Measurements from ENCODE around the gene SLC35E3.
A peak's percentile ranks its signal among the peaks of the same experiment; 100 is the strongest.

The SLC35E3 gene

GRCh38 chr12:68771223-68771925 lies 25.4 kb downstream of the SLC35E3 start:
- DNase-seq: no peak

GRCh38 chr12:68772714-68773113 lies 26.7 kb downstream of the SLC35E3 start:
- no peak for DNase-seq

- DNase-seq: peak; percentile 12
Observed at GRCh38 chr12:68773582-68773981, 27.6 kb downstream of the SLC35E3 start.

DNA sequence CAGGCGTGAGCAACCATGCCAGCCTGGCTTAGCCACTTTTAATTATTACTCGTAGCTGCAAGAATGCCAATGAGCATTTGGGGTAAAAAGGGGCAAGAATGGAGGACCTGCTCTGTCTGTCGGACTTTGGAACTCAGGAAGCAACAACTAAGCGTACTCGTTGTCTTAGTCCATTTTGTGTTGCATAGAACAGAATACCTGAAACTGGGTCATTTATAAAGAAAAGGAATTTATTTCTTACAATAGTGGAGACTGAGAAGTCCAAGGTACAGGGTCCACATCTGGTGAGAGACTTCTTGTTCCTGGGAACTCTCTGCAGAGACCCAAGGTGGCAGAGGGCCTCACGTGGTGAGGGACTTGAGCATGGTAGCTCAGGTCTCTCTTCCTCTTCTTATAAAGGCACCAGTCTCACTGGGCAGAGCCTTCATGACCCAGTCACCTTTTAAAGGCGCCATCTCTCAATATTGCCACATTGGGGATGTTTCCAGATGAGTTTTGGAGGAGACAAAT lies 29.2 kb downstream of the SLC35E3 start:
- DNase-seq: no peak

DNA sequence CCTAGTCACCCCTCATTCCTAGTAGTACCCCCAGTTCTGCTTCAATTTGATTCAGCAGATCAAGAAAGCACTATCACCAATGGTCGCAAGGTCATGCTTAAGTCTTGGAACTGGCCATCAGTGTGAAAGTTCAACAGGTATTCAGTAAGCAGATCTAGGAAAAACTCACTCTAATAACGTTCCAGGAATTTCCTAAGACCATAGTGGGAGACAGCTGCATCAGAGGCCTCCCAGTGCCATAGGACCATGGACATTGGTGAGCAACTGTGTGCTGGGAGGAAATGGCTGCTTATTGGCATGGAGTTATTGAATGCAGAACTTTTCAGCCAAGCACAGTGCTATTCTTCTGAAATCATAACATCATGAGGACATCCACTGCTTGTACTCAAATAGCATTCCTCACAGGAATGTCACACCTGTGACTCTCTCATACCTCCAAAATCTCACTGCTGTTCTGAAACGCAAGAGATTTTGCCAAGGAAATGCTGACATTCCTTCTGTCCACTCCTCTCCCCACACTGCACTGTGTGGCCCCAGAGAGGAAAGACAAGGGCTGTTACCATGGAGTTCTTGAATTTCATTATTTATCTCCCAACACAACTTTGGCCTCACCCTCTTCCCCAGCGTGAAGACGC lies 31.1 kb downstream of the SLC35E3 start:
- DNase-seq: no peak

DNA sequence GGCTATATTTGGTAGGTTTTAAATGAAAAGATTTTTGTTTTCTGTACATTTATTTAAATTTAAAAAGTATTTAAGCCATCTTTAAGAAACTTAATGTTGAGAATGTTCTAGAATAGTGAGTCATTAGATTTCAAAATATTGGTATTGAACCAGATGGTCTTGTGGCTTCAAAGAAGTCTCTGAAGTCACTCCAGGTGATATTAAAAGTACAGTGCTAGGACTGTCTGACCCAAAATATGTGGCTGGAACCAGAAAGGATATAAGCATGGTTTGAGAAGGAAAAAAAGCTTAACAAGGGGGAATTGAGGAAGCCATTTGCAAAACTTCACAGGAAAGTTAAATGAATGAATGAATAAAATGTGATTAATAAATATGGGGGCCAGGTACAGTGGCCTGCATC lies 33.3 kb downstream of the SLC35E3 start:
- no peak for DNase-seq

- no peak for DNase-seq
Observed at GRCh38 chr12:68780731-68781130, 34.8 kb downstream of the SLC35E3 start.

DNA sequence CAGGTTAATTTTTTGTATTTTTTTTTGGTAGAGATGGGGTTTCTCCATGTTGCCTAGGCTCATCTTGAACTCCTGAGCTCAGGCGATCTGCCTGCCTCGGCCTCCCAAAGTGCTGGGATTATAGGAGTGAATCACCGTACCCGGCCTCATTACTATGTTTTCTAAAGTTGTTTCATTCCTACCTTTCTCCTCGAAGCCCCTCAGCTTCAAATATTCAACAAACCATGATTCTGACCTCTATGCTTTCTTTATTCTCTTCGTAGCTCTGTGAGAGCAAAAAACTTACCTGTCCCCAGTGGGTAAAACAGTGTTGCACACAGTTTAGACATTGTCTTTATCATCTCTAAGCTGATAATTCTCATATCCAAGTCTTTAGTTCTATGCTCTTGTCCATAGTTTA lies 35.8 kb downstream of the SLC35E3 start:
- DNase-seq: no peak

DNA sequence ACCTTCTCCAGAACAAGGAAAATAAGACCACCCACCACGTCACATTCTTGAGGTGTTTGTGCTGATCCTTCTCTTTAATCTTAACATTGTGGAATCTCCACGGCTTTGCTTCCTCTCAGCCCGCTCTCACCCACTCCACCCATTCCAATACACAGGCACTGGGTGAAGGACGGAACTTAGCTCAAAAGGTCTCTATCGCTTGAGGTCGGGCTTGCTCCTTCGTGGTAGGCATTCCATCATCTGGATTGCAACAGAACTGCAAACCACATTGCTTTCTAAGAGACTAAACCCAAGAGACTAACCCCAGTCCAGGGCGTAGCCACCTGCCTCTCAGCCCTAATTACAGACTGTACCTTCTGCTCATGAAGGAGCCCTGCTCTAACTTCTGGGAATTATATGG lies 38.0 kb downstream of the SLC35E3 start:
- DNase-seq: no peak

- DNase-seq: peak; percentile 78
Observed at GRCh38 chr12:68785358-68785757, 39.4 kb downstream of the SLC35E3 start.

GRCh38 chr12:68785823-68786222 lies 39.8 kb downstream of the SLC35E3 start:
- DNase-seq: no peak

- no peak for DNase-seq
Observed at GRCh38 chr12:68786929-68787328, 41.0 kb downstream of the SLC35E3 start.

DNA sequence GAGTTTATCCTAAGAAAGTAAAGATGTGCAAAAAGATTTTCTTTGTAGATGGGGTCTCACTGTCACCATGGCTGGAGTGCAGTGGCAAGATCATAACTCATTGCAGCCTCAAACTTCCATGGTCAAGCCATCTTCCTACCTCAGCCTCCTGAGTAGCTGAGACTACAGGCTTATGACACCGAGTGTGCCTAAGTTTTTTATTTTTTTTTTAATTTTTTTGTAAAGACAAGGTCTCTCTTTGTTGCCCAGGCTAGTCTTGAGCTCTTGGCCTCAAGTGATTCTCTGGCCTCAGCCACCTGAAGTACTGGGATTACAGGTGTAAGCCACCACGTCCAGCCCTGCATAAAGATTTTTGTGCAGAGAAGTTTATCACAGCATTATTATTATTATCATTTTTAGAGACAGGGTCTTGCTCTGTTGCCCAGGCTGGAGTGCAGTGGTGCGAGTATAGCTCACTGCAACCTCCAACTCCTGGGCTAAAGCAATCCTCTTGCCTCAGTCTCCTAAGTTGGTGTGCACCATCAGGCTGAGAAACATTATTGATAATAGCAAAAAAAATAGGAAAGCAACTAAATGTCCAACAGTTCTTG lies 42.7 kb downstream of the SLC35E3 start:
- no peak for DNase-seq

DNA sequence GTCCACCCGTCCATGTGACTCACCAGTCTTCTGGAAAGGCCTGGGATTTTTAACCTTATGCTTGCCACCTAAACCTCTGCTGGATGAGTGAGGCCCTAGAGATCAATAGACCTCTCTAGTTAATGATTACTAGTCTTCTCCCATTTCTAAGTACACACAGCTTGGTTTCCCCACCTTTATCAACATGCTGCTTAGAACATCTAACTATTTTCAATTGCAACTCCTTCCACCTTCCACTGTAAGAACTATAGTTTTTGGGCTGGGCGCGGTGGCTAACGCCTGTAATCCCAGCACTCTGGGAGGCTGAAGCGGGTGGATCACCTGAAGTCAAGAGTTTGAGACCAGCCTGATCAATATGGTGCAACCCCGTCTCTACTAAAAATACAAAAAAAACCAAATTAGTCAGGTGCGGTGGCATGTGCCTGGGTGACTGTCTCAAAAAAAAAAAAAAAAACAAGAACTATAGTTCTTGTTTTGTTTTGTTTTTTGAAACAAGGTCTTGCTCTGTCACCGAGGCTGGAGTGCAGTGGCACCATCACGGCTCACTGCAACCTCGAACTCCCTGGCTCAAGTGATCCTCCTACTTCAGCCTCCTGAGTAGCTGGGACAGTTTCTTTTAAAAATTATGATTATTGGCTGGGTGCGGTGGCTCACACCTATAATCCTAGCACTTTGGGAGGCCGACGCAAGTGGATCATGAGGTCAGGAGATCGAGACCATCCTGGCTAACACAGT lies 43.3 kb downstream of the SLC35E3 start:
- no peak for DNase-seq

GRCh38 chr12:68790081-68790951 lies 44.3 kb downstream of the SLC35E3 start:
- no peak for DNase-seq

GRCh38 chr12:68790952-68791234 lies 44.9 kb downstream of the SLC35E3 start:
- DNase-seq: no peak

DNA sequence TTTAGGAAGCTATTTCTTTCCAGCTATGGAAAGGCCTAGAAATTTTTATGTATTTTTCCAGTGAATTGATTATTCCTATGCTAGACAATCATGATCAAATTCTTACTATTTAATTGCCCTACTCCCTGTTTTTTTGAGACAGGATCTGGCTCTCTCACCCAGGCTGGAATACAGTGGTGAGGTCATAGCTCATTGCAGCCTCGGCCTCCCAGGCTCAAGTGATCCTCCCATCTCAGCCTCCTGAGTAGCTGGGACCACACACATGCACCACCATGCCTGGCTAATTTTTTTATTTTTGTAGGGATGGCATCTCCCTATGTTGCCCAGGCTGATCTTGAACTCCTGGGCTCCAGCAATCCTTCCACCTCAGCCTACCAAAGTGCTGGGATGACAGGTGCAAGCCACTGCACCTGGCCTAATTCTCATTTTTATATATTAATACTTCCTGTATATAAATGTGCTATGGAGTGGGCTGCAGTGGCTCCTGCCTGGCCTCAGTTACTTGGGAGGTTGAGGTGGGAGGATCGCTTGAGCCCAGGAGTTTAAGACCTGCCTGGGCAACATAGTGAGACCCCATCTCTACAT lies 46.0 kb downstream of the SLC35E3 start:
- no peak for DNase-seq

- DNase-seq: peak; percentile 51
Observed at GRCh38 chr12:68792952-68793351, 47.0 kb downstream of the SLC35E3 start.

DNA sequence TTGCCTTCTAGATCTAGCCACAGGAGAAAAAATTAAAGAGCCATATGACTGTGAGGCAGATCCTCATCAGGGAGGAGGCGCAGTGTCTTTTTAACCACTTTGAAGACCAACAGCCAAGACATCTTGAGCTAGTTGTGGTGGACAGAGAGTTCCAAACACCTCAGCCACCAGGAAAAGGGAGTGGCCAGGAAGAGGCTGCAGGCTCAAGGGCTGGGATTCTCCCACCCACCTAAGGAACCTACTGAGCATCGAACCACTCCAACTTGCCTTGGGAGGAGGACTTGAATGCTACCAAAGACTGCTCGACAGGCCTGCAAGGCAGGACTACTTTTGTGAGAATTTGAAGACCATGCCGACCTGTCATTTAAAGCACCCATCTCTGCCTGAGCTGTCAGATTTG lies 47.5 kb downstream of the SLC35E3 start:
- no peak for DNase-seq

GRCh38 chr12:68793975-68794652 lies 48.1 kb downstream of the SLC35E3 start:
- DNase-seq: no peak

- peak; percentile 72 for DNase-seq
Observed at GRCh38 chr12:68794653-68795251, 48.8 kb downstream of the SLC35E3 start.
